Measurements from ENCODE around the gene GPR160.
"Not testable (repeated sequence)": the region's sequence is repeated elsewhere in the genome, so short reads cannot be mapped to it uniquely, and the experiment has no call there.

GPR160 gene

DNA sequence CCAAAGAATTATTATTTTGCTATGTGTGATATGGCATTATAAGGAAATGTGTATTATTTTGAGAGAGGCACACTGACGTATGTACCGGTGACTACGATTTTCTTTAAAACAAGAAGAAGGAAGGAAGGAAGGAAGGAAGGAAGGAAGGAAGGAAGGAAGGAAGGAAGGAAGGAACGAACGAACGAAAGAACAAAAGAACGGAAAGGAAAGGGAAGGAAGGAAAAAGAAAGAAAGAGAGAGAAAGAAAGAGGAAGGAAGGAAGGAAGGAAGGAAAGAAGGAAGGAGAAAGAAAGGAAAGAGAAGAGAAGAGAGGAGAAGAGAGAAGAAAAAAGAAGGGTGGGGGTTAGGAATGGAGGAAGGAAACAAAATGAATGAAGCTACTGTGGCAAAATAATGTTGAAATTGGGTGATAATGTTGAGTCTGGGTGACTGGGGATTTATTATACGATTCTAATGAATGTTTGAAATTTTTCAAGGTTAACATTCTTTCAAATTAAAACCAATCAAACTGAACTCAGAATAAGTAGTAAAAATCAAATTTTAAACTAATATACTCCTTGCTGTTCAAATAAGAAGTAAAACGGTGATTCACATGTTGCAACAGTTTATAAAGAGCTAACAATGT is 73.5 kb downstream of the GPR160 start:
- no peak for DNase-seq (ENCODE audit: low read depth)

- DNase-seq (ENCODE audit: low read depth), result not testable (repeated sequence)
Measured at GRCh38 chr3:170114165-170114564, 76.4 kb downstream of the GPR160 start.

DNA sequence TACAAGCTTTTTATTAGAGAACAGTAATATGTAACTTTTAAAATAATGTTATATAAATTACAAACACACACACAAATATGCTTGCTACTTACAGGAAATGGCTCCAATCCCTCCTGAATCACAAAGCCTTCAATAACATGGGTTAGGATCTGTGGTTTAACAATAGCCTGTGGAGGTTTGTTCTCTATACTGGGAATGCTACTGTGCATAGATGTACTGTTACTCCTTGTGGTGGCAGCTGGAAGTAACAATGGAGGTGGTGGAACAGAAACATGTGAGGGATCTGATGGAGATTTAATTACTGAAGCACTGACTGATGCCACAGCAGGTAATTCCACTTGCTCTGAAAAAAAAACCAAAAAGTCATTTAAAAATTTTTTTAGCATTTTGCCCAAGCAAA is 79.3 kb downstream of the GPR160 start:
- no peak for DNase-seq (ENCODE audit: low read depth)

GRCh38 chr3:170128259-170128976 is 90.6 kb downstream of the GPR160 start:
- DNase-seq (ENCODE audit: low read depth), result no peak

DNA sequence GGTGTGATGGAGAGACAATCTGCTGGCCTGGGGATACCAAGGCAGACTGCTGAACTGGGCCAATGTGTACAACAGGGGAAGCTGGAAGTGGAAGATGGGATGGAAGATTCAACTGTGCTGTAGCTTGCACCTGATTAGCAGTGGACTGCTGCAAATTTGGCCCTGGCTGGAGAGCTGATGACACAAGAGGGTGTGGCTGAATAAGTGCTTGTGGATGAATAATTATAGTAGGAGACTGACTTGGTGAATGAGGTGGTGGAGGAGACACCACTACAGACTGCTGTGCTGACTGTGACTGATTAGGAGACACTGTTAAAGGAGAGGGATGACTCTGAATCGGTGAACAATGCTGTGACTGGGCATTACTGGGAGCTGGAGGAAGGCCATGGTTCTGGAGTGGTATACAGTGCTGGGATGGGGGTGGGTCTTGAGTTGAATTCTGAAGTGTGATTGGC is 91.2 kb downstream of the GPR160 start:
- DNase-seq (ENCODE audit: low read depth), result no peak

- no peak for DNase-seq (ENCODE audit: low read depth)
Measured at GRCh38 chr3:170130532-170130931, 92.7 kb downstream of the GPR160 start.

DNA sequence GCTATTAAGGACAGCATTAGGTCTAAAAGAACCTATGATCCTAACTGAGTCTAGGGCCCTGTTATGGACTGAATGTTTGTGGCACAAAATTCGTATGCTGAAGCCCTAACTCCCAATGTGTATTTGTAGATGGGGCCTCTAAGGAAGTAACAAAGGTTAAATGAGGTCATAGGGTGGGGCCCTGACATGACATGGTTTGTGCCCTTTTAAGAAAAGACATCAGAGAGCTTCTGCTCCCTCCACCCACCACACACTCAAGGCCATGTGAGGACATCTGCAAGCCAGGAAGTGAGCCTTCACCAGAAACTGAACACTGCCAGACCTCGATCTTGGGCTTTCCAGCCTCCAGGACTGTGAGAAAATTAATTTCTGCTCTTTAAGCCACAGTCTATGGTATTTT is 94.5 kb downstream of the GPR160 start:
- DNase-seq (ENCODE audit: low read depth), result no peak

Measured in activated T-helper 1 cell treated with Interleukin-2 at 50 U/mL for 16 hours (primary cell).